Spleen (tissue), 11 donors: ENCODE measurements around the gene YLPM1. TPM values are rescaled to one million over a fixed set of nuclear protein-coding genes. Genes with fewer than 3 reads are reported as not detected.
A peak's percentile ranks its signal among the peaks of the same experiment; 100 is the strongest.

Experiments used
- DNase-seq: peaks from one replicate; pipeline ENCODE4 v3.0.0-alpha.2; 2020
- H3K27ac ChIP-seq, 8 donors: fragments of 200-600 bp; sonication (generic) in 7 of 8; 1 replicate in 4 of 8; 2 replicates in 4 of 8; pipeline versions ENCODE4 v1.5.0 to v1.8.0; 2016 to 2021; ENCODE audit warnings: inconsistent platforms in 4 of 8, mild to moderate bottlenecking in 4 of 8, moderate library complexity in 1 of 8
- H3K27me3 ChIP-seq, 7 donors: fragments of 200-600 bp; sonication (generic) in 6 of 7; replicated peaks in 1 of 7; 1 replicate in 4 of 7; 2 replicates in 3 of 7; pipeline versions ENCODE4 v1.5.0 to v1.8.0; 2016 to 2021; ENCODE audit warnings: inconsistent platforms in 3 of 7, mild to moderate bottlenecking in 1 of 7
- H3K36me3 ChIP-seq, 6 donors: fragments of 200-600 bp; sonication (generic) in 5 of 6; 1 replicate in 4 of 6; 2 replicates in 2 of 6; pipeline versions ENCODE4 v1.5.0 to v1.8.0; 2016 to 2021; ENCODE audit warnings: inconsistent platforms in 2 of 6
- H3K4me1 ChIP-seq, 6 donors: fragments of 200-600 bp; sonication (generic) in 5 of 6; 1 replicate in 3 of 6; 2 replicates in 3 of 6; pipeline versions ENCODE4 v1.5.0 to v1.8.0; 2016 to 2021; ENCODE audit warnings: inconsistent platforms in 3 of 6
- H3K4me3 ChIP-seq, 8 donors: fragments of 200-600 bp; sonication (generic) in 7 of 8; 1 replicate in 4 of 8; 2 replicates in 4 of 8; pipeline versions ENCODE4 v1.5.0 to v1.8.0; 2016 to 2021; ENCODE audit warnings: inconsistent platforms in 4 of 8, mild to moderate bottlenecking in 4 of 8, moderate library complexity in 2 of 8
- H3K9me3 ChIP-seq, 8 donors: fragments of 200-600 bp; sonication (generic) in 7 of 8; 1 replicate in 4 of 8; 2 replicates in 4 of 8; pipeline versions ENCODE4 v1.5.0 to v1.8.0; 2016 to 2021; ENCODE audit warnings: inconsistent platforms in 4 of 8
- CTCF ChIP-seq, 11 experiments: fragments of 200-600 bp in 7 of 11; fragments of 450-650 bp in 4 of 11; sonication (generic) in 4 of 11; IDR thresholded peaks in 8 of 11; conservative IDR thresholded peaks in 3 of 11; 1 replicate in 7 of 11; 2 replicates in 4 of 11; pipeline versions ENCODE4 v1.4.0 to v1.8.0; 2016 to 2021; ENCODE audit warnings: antibody characterized with exemption in 11 of 11, inconsistent platforms in 4 of 11, mild to moderate bottlenecking in 1 of 11
- POLR2A ChIP-seq, 3 donors: fragments of 450-650 bp; IDR thresholded peaks; one replicate each; pipeline ENCODE4 v1.5.1; 2017; ENCODE audit warnings: antibody characterized with exemption in 3 of 3, mild to moderate bottlenecking in 1 of 3
- POLR2AphosphoS5 ChIP-seq, 3 donors: sonication (generic); formaldehyde crosslinking; IDR thresholded peaks; one replicate each; pipeline ENCODE4 v1.5.1; 2017; ENCODE audit warnings: antibody characterized with exemption in 3 of 3
- WGBS, 5 donors: extraction: QIAGEN DNeasy Blood & Tissue Kit in 3 of 5; methylation state at CpG; one replicate each; pipeline versions ENCODE4 v1.1.5 to v1.1.7; 2013 to 2018; 5-methylcytosine and 5-hydroxymethylcytosine counted together
- intact Hi-C: fragments of 100-400 bp; cut with DNase I; formaldehyde crosslinking; loops from one replicate; pipeline ENCODE4 v1.15.0; 2023; ENCODE audit warnings: low total_unique reads
- polyA plus RNA-seq, 3 donors: library from polyadenylated mRNA; stranded (reverse); fragments of 200-250 nt; gene quantifications; one replicate each; pipeline ENCODE4 v1.2.1, GENCODE V29; 2013
- total RNA-seq, 7 donors: library from RNA; depleted of rRNA in 3 of 7; stranded (reverse); fragments of >200 nt in 3 of 7; fragmentation: NEBNext Ultra II Directional in 4 of 7; extraction: Animal tissue kit (Norgen Biotek cat#: 25700) in 4 of 7; gene quantifications; one replicate each; pipeline versions ENCODE4 v1.1.0 to v1.2.1, GENCODE V29; 2016 to 2021
- donor health status: healthy with polysubstance abuse.
- donor health status: DM: no; HTN: no; CAD: no; lungs with moderate emphysema.
- donor health status: DM: no; HTN: no; CAD: no.
- donor health status: Bipolar disorder and iron deficiency.
- donor health status: healthy.
- donor health status: DM: no; HTN: no; CAD: no.
- donor health status: DM: yes; HTN: yes; CAD: no.

Gene YLPM1
- total and polyA plus RNA-seq, 10 donors, result 12.1 to 100 (median 71.1) TPM

GRCh38 chr14:74875941-74876913 is 113.1 kb downstream of the YLPM1 start, which contains the start of gene PROX2:
PROX2 (minus strand) TSS chr14:74876145; CDS start chr14:74863834, 12,311 bp downstream.
- intact Hi-C loops, result no loop called here
- H3K9me3 ChIP-seq, result no peaks in the 10 kb centered on the region
- peak; percentile 78 for DNase-seq
- H3K36me3 ChIP-seq, result no peaks in the 10 kb centered on the region
- peak within 1 kb of the TSS in 2 of 8 donors; percentile 2 to 49 for H3K4me3 ChIP-seq
- WGBS, 5 donors, result 21 to 33% (median 30%) methylated on average over 12 to 13 of the region's 13 CpGs
- H3K4me1 ChIP-seq, result peaks cover 4 to 28% (median 21%) of the 10 kb centered on the region in 6 donors
- no peaks in the 10 kb centered on the region for H3K27me3 ChIP-seq
- TF ChIP-seq POLR2A (IDR thresholded peaks at IDR 0.05) (no peak), POLR2AphosphoS5 (IDR thresholded peaks at IDR 0.05) (peak in 1 of 3 donors; percentile 17), CTCF (IDR thresholded peaks at IDR 0.05 in 8 of 11, conservative IDR thresholded peaks at IDR 0.05 in 3 of 11) (no peak)
- peak within 1 kb of the TSS in 3 of 8 donors; percentile 19 to 55 (median 30) for H3K27ac ChIP-seq

- 84 to 95% (median 87%) methylated on average over 3 of the region's 3 CpGs for WGBS, 5 donors
- DNase-seq, result no peak
Observed at GRCh38 chr14:74879427-74880182, 116.5 kb downstream of the YLPM1 start.

GRCh38 chr14:74881431-74882102 is 118.5 kb downstream of the YLPM1 start, which contains the start of gene DLST:
DLST (plus strand) TSS chr14:74881916; CDS start chr14:74881954, 38 bp downstream.
- Histone ChIP-seq H3K4me3 (peak within 1 kb of the TSS; percentile 61 to 98 (median 89)), H3K27me3 (no peaks in the 10 kb centered on the region), H3K9me3 (no peaks in the 10 kb centered on the region), H3K4me1 (peaks cover 37 to 59% (median 50%) of the 10 kb centered on the region in 6 donors), H3K27ac (peak within 1 kb of the TSS; percentile 93 to 99 (median 96)), H3K36me3 (peaks cover 0 to 21% (median 2%) of the 10 kb centered on the region in 6 donors)
- TF ChIP-seq CTCF (IDR thresholded peaks at IDR 0.05 in 8 of 11, conservative IDR thresholded peaks at IDR 0.05 in 3 of 11) (peak in 1 of 11 experiments; percentile 28), POLR2AphosphoS5 (IDR thresholded peaks at IDR 0.05) (peak; percentile 93 to 97 (median 94)), POLR2A (IDR thresholded peaks at IDR 0.05) (peak; percentile 22 to 86 (median 69))
- WGBS, 5 donors, result 0 to 1% (median 0%) methylated on average over 16 to 53 of the region's 53 CpGs
- intact Hi-C loops, result no loop called here
- DNase-seq, result peak; percentile 96

More at GRCh38 chr14:74879427-74880182, 116.5 kb downstream of the YLPM1 start:
- Histone ChIP-seq H3K9me3 (no peaks in the 10 kb centered on the region), H3K27ac (no peak overlapping the region), H3K4me1 (peaks cover 28 to 56% (median 46%) of the 10 kb centered on the region in 6 donors), H3K27me3 (no peaks in the 10 kb centered on the region), H3K4me3 (no peak overlapping the region), H3K36me3 (peaks cover 0 to 3% (median 0%) of the 10 kb centered on the region in 6 donors)
- TF ChIP-seq POLR2AphosphoS5 (IDR thresholded peaks at IDR 0.05) (no peak), POLR2A (IDR thresholded peaks at IDR 0.05) (no peak), CTCF (IDR thresholded peaks at IDR 0.05 in 8 of 11, conservative IDR thresholded peaks at IDR 0.05 in 3 of 11) (no peak)
- intact Hi-C loops, result no loop called here
